HepG2 (cell line): ENCODE results near the gene PPCDC. TPM values are rescaled to one million over a fixed set of nuclear protein-coding genes. Genes with fewer than 3 reads are reported as not detected.
A peak's percentile ranks its signal among the peaks of the same experiment; 100 is the strongest.
"Not testable (repeated sequence)": the region's sequence is repeated elsewhere in the genome, so short reads cannot be mapped to it uniquely, and the experiment has no call there.

ENCODE experiments used
- ATAC-seq: fragments of 200-7000 bp; cut with Tn5 transposase; 3 replicates; pipeline ENCODE4 v1.9.1; 2020; ENCODE audit warnings: mild to moderate bottlenecking, moderate library complexity
- BruUV-seq: library from RNA; stranded (reverse); fragments of 400-500 nt; replicated peaks from 2 replicates; lab custom pipeline; 2021; lab: Mats Ljungman, UMichigan
- CTCF ChIA-PET: fragments of 300-600 bp; formaldehyde crosslinking; extraction: SDS; loops from one replicate; lab custom pipeline; 2021; ENCODE audit warnings: low total read pairs, inconsistent platforms, low intra/inter-chr PET ratio; lab: Yijun Ruan, JAX
- POLR2A ChIA-PET: fragments of 350-600 bp; sonication (Branson Sonifier 250); formaldehyde crosslinking; loops from one replicate; lab custom pipeline; 2020; ENCODE audit warnings: antibody characterized with exemption, inconsistent platforms; lab: Yijun Ruan, JAX
- DNase-seq: peaks from one replicate; pipeline ENCODE4 v3.0.0-alpha.2; 2015; ENCODE audit warnings: low spot score
- FAIRE-seq: peaks from 3 replicates; lab custom pipeline; 2011; peaks lifted over from hg19 to GRCh38; lab: Jason Lieb, UNC
- H2AFZ ChIP-seq: one replicate; pipeline ENCODE4 v1.6.1; 2011; ENCODE audit warnings: low read length, inconsistent platforms
- H3K27ac ChIP-seq: fragments of 300-600 bp; 3 replicates; pipeline ENCODE4 v1.8.0; 2011; ENCODE audit warnings: mixed run types, mild to moderate bottlenecking, mixed read lengths, low read length, inconsistent platforms; ENCODE audit not compliant: insufficient read depth; ENCODE audit errors: extremely low read length
- H3K27me3 ChIP-seq, 2 experiments: fragments of 200-600 bp in 1 of 2; 2 replicates in 1 of 2; 3 replicates in 1 of 2; pipeline versions ENCODE4 v1.6.0 to v1.8.0; 2011; ENCODE audit warnings: low read length in 2 of 2, mild to moderate bottlenecking in 2 of 2, moderate library complexity in 2 of 2, inconsistent platforms in 1 of 2; ENCODE audit not compliant: insufficient read depth in 2 of 2, control insufficient read depth in 1 of 2
- H3K36me3 ChIP-seq, 2 experiments: fragments of 200-600 bp in 1 of 2; replicated peaks in 1 of 2; 2 replicates in 1 of 2; 3 replicates in 1 of 2; pipeline versions ENCODE4 v1.5.1 to v1.8.0; 2011; ENCODE audit warnings: low read length in 2 of 2, inconsistent platforms in 1 of 2; ENCODE audit not compliant: insufficient read depth in 2 of 2, control insufficient read depth in 1 of 2
- H3K4me1 ChIP-seq: 2 replicates; pipeline ENCODE4 v1.5.1; 2012; ENCODE audit warnings: low read length, inconsistent platforms; ENCODE audit not compliant: insufficient read depth
- H3K4me2 ChIP-seq: 2 replicates; pipeline ENCODE4 v1.6.0; 2011; ENCODE audit warnings: low read depth, low read length, inconsistent platforms
- H3K4me3 ChIP-seq, 3 experiments: fragments of 200-600 bp in 1 of 3; sonication (generic), shearing (Covaris generic) in 1 of 3; replicated peaks in 1 of 3; 2 replicates each; pipeline ENCODE4 v1.5.1; 2011 to 2016; ENCODE audit warnings: low read length in 3 of 3, inconsistent platforms in 2 of 3, low read depth in 2 of 3, mild to moderate bottlenecking in 2 of 3, control low read depth in 1 of 3, mixed read lengths in 1 of 3; ENCODE audit not compliant: insufficient read depth in 1 of 3
- H3K79me2 ChIP-seq: one replicate; pipeline ENCODE4 v1.6.1; 2011; ENCODE audit warnings: low read length, inconsistent platforms; ENCODE audit not compliant: insufficient read depth
- H3K9ac ChIP-seq: 2 replicates; pipeline ENCODE4 v1.6.0; 2011; ENCODE audit warnings: mild to moderate bottlenecking, low read depth, low read length, inconsistent platforms; ENCODE audit not compliant: insufficient read depth
- H3K9me3 ChIP-seq: 2 replicates; pipeline ENCODE4 v1.5.1; 2012; ENCODE audit warnings: mild to moderate bottlenecking, low read length
- H4K20me1 ChIP-seq: 2 replicates; pipeline ENCODE4 v1.6.0; 2011; ENCODE audit warnings: inconsistent platforms, mild to moderate bottlenecking, low read length, moderate library complexity; ENCODE audit not compliant: insufficient read depth
- FOSL2 ChIP-seq: sonication (generic); formaldehyde crosslinking; IDR thresholded peaks from 2 replicates; pipeline ENCODE4 v1.4.0; 2020; ENCODE audit warnings: missing genetic modification reagents
- MAFF ChIP-seq: IDR thresholded peaks from 2 replicates; pipeline ENCODE4 v1.6.1; 2011; ENCODE audit warnings: low read depth, low read length, improper control_type of control experiment
- MAFK ChIP-seq, 2 experiments: IDR thresholded peaks in 1 of 2; conservative IDR thresholded peaks in 1 of 2; 2 replicates each; pipeline ENCODE4 v1.6.1; 2011; ENCODE audit warnings: improper control_type of control experiment in 2 of 2, low read length in 2 of 2
- RXRA ChIP-seq: sonication (generic); formaldehyde crosslinking; IDR thresholded peaks from 2 replicates; pipeline ENCODE4 v1.5.1; 2020; ENCODE audit warnings: missing genetic modification reagents
- WGBS: methylation state at CpG from one replicate; pipeline ENCODE4 v1.1.6; 2017; ENCODE audit warnings: low lambda C conversion rate; 5-methylcytosine and 5-hydroxymethylcytosine counted together
- in situ Hi-C: cut with HindIII; loops from 2 replicates; pipeline ENCODE4 v1.10.0; 2017; ENCODE audit warnings: low pct_unique_long_range_greater_than_20kb; ENCODE audit not compliant: extremely low pct_ligation_motif_present
- intact Hi-C: fragments of 100-400 bp; cut with micrococcal nuclease; formaldehyde crosslinking; loops from one replicate; pipeline ENCODE4 v1.10.0; 2022; ENCODE audit not compliant: unreplicated experiment
- polyA plus RNA-seq, 8 experiments: library from polyadenylated mRNA; depleted of rRNA in 3 of 8; stranded (reverse) in 7 of 8; unstranded in 1 of 8; fragments of >200 nt; fragmentation: Illumina TruSeq in 4 of 8; extraction: Trizol in 4 of 8; gene quantifications; 2 replicates each; pipeline versions ENCODE4 v1.2.1 to v1.2.3, GENCODE V29; 2011 to 2016; ENCODE audit warnings: low read depth in 4 of 8, missing spikeins in 1 of 8, mixed read lengths in 1 of 8; ENCODE audit not compliant: insufficient read depth in 1 of 8
- total RNA-seq, 5 experiments: library from RNA; depleted of rRNA; stranded (reverse); fragments of >200 nt; fragmentation: Illumina TruSeq; extraction: Trizol; gene quantifications; 2 replicates each; pipeline ENCODE4 v1.2.3, GENCODE V29; 2016; ENCODE audit warnings: low read depth in 1 of 5
- TF ChIP-seq, protein P1 (sequence below): sonication (generic); formaldehyde crosslinking; IDR thresholded peaks from 2 replicates; pipeline ENCODE4 v1.4.0; 2020; ENCODE audit warnings: missing genetic modification reagents, borderline replicate concordance

PPCDC gene
- total and polyA plus RNA-seq, 2 of the 13 experiments (the other 11 are each of a cell fraction or from before 2014, with no cell fraction given), result 12.3 to 12.8 TPM

DNA sequence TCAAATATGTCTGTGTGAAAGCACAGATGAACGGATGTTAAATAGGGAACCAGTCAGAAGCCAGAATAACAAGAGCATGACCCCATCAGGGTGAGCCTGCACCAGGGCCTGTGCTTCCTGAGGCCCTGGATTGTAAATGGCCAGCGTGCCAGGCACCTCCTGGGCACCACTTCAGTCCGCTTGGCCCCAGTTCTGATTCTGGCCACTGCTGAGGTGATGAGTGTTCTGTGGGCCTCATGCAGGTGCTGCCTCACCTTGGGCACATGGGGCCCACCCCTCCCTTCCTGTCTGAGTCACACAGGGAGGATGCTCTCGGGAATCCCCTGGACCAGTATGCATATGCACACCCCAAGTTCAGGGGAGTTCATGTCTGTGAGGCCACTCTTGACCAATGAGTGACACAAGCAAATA is 54.2 kb downstream of the PPCDC start:
- H3K4me3 ChIP-seq, H3K27me3 ChIP-seq, BruUV-seq, ATAC-seq, H3K79me2 ChIP-seq, FAIRE-seq, CTCF ChIA-PET, H3K9me3 ChIP-seq, H3K9ac ChIP-seq, DNase-seq, H4K20me1 ChIP-seq, H2AFZ ChIP-seq, H3K4me2 ChIP-seq, H3K27ac ChIP-seq, H3K36me3 ChIP-seq, intact Hi-C loops, in situ Hi-C loops, POLR2A ChIA-PET: not testable (repeated sequence)
- peak; percentile 45; the same call in 1 of the 2 replicates for TF ChIP-seq FOSL2 (CRISPR knock-in tag)
- TF ChIP-seq RXRA (CRISPR knock-in tag), result peak; percentile 26; the same call in 1 of the 2 replicates
- peaks cover 18% of the 10 kb centered on the region; the same call in 1 of the 2 replicates for H3K4me1 ChIP-seq
- WGBS, result 54% methylated on average over 4 of the region's 4 CpGs

DNA sequence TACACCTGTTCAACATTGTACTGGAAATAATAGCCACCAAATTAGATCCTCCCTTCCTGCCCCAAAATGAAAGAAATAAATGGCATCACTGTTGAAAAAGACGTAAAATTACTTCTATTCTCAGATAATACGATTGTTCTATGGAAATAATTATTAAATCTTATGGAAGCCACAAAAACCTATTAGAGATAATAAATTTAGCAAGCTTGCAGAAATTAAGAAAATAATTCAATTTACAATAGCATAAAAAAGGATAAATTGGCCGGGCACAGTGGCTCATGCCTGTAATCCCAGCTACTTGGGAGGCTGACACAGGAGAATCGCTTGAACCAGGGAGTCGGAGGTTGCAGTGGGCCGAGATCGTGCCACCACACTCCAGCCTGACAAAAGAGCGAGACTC is 57.8 kb downstream of the PPCDC start:
- Histone ChIP-seq H3K4me3 (no peak overlapping the region), H3K27ac (no peak overlapping the region), H3K79me2 (no peaks in the 10 kb centered on the region), H3K36me3 (no peaks in the 10 kb centered on the region), H3K4me1 (peaks cover 15% of the 10 kb centered on the region; the same call in 1 of the 2 replicates), H4K20me1 (no peaks in the 10 kb centered on the region), H3K27me3 (no peaks in the 10 kb centered on the region), H3K9ac (no peak overlapping the region), H3K9me3 (no peaks in the 10 kb centered on the region), H2AFZ (no peak overlapping the region), H3K4me2 (no peak overlapping the region)
- ATAC-seq, result no peak
- in situ Hi-C loops, result no loop called here
- TF ChIP-seq MAFK (conservative IDR thresholded peaks at IDR 0.05 in 1 of 2, IDR thresholded peaks at IDR 0.05 in 1 of 2; ENCODE audit: low read length in 2 of 2), result peak; percentile 47 to 78; a peak in 3 of 4 replicates
- TF ChIP-seq, protein P1, sequence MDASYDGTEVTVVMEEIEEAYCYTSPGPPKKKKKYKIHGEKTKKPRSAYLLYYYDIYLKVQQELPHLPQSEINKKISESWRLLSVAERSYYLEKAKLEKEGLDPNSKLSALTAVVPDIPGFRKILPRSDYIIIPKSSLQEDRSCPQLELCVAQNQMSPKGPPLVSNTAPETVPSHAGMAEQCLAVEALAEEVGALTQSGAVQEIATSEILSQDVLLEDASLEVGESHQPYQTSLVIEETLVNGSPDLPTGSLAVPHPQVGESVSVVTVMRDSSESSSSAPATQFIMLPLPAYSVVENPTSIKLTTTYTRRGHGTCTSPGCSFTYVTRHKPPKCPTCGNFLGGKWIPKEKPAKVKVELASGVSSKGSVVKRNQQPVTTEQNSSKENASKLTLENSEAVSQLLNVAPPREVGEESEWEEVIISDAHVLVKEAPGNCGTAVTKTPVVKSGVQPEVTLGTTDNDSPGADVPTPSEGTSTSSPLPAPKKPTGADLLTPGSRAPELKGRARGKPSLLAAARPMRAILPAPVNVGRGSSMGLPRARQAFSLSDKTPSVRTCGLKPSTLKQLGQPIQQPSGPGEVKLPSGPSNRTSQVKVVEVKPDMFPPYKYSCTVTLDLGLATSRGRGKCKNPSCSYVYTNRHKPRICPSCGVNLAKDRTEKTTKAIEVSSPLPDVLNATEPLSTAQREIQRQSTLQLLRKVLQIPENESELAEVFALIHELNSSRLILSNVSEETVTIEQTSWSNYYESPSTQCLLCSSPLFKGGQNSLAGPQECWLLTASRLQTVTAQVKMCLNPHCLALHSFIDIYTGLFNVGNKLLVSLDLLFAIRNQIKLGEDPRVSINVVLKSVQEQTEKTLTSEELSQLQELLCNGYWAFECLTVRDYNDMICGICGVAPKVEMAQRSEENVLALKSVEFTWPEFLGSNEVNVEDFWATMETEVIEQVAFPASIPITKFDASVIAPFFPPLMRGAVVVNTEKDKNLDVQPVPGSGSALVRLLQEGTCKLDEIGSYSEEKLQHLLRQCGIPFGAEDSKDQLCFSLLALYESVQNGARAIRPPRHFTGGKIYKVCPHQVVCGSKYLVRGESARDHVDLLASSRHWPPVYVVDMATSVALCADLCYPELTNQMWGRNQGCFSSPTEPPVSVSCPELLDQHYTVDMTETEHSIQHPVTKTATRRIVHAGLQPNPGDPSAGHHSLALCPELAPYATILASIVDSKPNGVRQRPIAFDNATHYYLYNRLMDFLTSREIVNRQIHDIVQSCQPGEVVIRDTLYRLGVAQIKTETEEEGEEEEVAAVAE (CRISPR knock-in tag), result no peak
- TF ChIP-seq MAFF, result peak; percentile 70
- POLR2A ChIA-PET, result no interaction called here
- no TSS peak for BruUV-seq
- CTCF ChIA-PET, result no interaction called here
- FAIRE-seq, result no peak
- intact Hi-C loops, result no loop called here
- DNase-seq, result no peak
- WGBS, result 74% methylated on average over 8 of the region's 8 CpGs
